GM12873 (cell line): ENCODE measurements around the gene TDP2.

Experiments used
- CTCF ChIP-seq: IDR thresholded peaks from 2 replicates; pipeline ENCODE4 v1.5.1; 2012; ENCODE audit warnings: low read depth, mild to moderate bottlenecking, moderate library complexity, low read length, control low read depth; ENCODE audit not compliant: insufficient read depth; ENCODE audit errors: missing control alignments

Gene TDP2

GRCh38 chr6:24614043-24614420 lies 52.7 kb downstream of the TDP2 start:
- TF ChIP-seq CTCF = no peak

GRCh38 chr6:24613361-24614042 lies 53.2 kb downstream of the TDP2 start:
- TF ChIP-seq CTCF = no peak

- TF ChIP-seq CTCF = no peak
Measured at GRCh38 chr6:24610672-24611071, 56.0 kb downstream of the TDP2 start.

- TF ChIP-seq CTCF = no peak
Measured at GRCh38 chr6:24607310-24608105, 59.2 kb downstream of the TDP2 start.

GRCh38 chr6:24606200-24606930 lies 60.3 kb downstream of the TDP2 start:
- no peak for TF ChIP-seq CTCF

- no peak for TF ChIP-seq CTCF
Measured at GRCh38 chr6:24603241-24603640, 63.5 kb downstream of the TDP2 start.

- TF ChIP-seq CTCF = peak; percentile 46
Measured at GRCh38 chr6:24600903-24601302, 65.8 kb downstream of the TDP2 start.
